GM18868 (cell line): ENCODE data around the gene GOLPH3.
"Not testable (repeated sequence)": the region's sequence is repeated elsewhere in the genome, so short reads cannot be mapped to it uniquely, and the experiment has no call there.

Experiments used
- ATAC-seq: cut with Tn5 transposase; IDR thresholded peaks from one replicate; pipeline ENCODE4 v1.9.1; 2021; ENCODE audit warnings: mild to moderate bottlenecking, moderate library complexity; ENCODE audit not compliant: unreplicated experiment

GOLPH3 gene

DNA sequence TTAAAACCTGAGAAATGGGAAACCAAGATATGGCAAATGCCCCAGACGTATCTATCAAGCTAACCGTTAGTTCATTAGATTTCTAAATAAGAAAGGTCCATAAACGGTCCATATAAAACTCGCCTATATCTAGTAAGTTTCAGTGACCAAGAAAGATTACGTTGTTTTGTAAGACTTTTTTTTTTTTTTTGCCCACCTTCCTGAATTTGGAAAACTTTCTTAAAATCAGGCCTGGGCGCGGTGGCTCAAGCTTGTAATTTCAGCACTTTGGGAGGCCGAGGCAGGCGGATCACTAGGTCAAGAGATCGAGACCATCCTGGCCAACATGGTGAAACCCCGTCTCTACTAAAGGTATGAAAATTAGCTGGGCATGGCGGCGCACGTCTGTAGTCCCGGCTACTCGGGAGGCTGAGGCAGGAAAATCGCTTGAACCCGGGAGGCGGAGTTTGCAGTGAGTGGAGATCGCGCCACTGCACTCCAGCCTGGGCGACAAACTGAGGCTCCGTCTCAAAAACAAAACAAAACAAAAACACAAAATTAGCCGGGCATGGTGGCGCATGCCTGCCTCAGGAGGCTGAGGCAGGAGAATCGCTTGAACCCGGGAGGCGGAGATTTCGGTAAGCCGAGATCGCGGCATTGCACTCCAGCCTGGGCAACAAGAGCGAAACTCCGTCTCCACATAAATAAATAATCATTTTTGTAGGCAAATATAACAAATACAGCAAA lies 1.8 kb downstream of the GOLPH3 start:
- ATAC-seq: not testable (repeated sequence)

DNA sequence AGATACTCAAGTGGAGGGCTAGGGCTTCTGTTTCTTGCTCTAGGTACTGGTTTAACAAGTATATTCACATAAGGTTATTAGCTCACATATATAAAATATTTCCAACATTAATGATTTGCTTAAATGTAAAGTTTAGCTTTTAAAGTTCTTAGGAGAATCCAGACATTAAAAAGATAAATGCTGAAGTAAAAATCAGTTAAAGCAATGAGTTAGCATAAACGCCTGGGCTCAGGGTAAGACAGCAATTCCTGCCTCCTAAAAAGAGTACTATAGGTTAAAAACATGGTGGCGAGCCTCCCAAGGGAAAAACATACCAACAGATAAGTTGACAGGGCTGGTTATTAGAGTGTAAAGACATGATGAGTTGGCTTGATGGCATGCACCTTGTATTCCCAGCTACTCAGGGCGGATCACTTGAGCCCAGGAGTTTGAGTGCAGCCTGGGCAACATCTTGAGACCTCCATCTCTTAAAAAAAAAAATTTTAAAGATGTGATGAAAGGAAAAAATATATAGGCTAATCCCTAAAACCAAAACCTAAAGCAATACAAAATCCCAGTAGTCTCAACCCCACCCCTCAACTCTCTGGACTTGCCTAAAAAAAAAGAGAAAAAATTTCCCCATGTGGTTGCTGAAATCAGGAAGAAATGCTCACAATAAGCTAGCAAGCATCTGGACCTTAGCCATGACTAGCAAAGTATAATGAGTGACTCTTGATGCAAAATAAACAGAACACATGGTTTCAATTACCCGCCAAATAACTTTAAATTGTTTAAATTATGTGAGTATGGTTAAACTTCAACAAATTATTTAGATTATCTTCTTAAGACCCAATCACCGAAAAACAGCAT lies 3.6 kb downstream of the GOLPH3 start:
- ATAC-seq: no peak

DNA sequence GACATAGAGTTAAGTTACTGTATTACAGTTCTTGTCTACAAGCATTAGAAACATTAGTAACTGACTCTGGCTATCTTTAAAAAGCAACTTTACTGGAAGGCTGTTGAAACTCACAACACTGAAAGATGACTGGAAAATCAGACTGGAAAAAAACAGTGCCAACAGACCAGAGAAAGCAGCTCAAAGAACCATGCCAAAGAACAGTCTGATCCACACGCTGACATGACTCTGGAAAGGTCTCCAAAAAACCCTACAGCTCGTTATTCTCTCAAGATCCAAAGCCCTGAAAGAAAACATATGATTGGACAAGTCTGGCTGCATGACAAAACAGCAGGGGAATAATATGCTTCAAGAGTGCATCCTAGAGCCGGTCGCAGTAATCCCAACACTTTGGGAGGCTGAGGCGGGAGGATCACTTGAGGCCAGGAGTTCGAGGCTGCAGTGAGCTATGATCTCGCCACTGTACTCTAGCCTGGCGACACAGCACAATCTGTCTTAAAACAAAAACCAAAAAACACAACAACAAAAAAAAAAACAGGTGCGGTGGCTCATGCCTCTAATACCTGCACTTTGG lies 5.6 kb downstream of the GOLPH3 start:
- ATAC-seq: no peak

DNA sequence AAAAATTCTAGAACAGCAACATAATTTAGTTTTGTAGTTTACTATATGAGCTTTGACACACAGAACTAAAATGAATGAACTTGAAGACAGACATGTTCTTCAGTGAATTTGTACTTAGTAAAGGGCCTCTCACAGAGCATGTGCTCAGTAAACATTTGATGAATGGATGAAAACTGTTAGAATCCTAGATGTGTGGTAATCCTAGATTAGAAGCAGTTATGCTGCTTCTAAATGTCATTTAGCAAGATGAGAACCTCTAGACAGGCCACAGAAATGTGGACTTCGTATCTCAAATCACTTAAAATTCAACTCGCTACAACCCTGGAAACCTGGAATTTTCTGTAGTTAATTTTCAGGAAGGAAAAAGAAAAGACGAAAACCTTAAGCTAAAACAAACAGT lies 8.5 kb downstream of the GOLPH3 start:
- ATAC-seq: no peak

DNA sequence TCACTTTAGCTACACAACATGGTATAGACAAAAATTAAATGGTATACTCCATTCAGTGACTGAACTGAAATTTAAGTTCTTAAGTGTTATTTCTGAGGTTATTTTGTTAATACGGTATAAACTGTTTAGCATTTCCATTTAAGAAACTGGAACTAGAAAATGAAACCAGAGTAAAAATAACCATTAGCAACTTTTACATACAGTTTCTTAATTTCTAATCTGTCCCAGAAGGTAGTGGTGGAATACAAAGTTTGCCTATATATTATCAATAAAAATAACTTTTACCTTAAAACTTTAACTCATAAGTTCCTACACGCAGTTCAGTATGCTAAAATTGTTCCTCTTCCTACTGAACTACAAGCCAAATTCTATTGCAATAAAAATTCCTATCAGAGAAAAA lies 10.3 kb downstream of the GOLPH3 start:
- peak; percentile 49 for ATAC-seq

DNA sequence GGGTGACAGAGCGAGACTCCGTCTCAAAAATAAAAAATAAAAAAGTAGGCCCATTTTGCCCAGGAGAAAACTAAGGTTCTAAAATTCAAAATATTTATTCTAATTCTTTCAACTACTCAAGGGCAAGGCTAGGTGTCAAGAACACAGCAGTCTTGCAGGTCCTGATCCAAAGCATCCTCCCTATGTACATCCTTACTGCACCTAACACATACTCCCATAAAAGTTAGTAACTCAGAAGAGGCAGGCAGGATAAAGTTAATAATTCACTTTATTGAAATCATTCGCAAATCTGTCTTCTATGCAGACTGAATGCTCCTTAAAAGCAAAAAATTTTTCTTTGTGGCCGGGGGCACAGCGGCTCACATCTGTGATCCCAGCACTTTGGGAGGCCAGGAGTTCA lies 11.1 kb downstream of the GOLPH3 start:
- ATAC-seq: no peak

DNA sequence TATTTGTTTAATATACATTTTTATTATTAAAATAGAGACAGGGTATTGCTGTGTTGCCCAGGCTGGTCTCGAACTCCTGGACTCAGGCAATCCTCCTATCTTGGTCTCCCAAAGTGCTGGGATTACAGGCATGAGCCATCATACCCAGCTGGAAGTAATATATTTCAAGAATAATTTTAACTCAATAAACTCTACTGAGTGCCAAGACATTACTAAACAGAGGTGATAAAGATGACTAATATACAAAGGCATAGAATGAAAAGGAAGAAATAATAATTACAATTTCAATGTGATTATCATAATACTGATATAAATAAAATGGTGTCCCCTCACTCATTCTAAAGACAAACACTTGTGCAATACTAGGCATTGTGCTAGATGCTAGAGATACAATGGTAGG lies 13.9 kb downstream of the GOLPH3 start:
- no peak for ATAC-seq

DNA sequence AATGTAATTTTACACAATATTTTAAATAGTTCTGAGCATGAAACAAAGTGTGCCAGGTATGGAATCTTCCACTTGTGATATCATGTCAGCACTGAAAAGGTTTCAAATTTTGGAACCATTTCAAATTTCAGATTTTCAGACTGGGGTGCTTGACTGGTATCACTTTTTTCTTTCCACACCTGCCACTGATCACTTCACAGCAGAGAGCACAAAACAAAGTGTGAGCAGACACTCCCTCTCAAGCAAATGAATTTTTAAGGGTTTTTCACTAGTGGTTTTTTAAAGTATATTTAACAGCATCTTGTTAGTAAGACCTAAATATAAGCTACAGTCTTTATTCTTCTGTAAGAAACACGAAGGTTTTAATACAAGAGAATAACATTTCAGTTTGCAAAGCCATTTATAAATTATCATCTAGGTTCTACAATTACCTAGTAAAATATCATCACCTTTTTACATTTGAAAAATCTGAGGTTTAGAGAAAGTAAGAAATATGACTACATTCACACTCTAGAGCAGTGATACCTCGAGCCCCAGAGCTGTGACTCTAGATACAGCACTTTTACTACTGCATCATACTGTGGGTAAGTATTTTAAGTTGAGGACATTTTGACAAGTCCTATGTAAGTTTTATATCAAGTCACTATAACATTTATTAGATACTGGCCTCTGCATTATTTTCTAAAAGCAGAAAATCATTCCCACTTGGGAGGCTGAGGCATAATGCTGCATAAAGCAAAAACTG lies 14.6 kb downstream of the GOLPH3 start:
- ATAC-seq: no peak

DNA sequence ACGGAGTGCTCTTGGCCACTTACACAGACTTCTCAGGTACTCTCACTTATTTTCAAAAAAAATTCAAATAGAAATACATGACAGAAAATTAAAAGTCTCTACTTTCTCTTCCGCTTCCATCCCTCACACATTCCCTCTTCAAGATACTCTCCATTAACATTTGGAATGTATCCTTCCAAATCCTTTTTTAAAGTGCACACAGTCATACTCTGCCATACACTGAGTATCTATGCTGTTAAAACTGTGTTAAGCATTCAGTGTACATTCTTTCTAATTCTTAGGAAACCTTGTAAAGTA lies 15.5 kb downstream of the GOLPH3 start:
- no peak for ATAC-seq

DNA sequence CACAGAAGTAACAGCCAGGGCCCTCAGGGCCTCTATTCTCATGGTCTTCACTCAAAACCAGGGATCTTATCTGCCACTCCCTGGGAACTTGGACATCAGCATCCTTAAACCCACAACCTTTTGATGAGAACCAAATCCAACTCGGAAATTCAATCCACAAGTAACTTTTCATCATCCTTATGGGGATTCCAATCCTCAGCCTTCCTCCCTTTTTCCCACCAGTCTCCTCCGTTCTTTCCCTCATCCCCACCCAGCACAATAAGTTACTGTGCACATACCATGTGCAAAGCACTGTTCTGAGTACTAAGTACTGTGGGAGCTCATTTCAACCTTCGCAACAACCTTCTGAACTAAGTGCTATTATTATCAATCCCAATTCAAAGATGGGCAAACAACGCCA lies 17.0 kb downstream of the GOLPH3 start:
- no peak for ATAC-seq

DNA sequence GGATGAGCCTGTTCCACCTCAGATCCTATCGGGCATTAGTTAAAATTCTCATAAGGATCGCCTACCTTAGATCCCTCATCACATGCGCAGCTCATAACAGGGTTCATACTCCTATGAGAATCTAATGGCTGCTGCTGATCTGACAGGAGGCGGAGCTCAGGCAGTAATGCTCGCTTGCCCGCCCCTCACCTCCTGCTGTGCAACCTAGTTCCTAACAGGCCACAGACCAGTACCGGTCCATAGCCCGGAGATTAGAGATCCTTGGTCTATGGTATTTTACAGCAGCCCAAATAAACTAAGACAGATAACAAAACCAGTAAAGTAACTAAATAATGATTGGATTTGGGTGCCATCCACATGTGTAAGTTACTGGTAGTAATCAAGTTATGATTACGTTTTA lies 17.5 kb downstream of the GOLPH3 start:
- ATAC-seq: no peak

DNA sequence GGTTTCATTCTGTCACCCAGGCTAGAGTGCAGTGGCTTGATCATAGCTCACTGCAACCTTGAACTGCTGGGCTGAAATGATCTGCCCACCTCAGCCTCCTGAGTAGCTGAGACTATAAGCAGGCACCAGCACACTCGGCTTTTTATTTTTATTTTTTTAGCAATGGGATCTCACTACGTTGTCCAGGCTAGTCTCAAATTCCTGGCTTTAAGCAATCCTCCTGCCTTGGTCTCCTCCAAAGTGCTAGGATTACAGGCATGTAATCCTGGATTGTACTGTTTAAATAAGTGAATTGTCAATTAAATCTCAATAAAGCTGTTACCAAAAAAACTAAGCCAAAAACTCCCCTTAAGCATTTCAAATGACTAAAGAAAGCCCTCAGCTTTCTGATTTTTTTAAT lies 18.9 kb downstream of the GOLPH3 start:
- ATAC-seq: no peak

DNA sequence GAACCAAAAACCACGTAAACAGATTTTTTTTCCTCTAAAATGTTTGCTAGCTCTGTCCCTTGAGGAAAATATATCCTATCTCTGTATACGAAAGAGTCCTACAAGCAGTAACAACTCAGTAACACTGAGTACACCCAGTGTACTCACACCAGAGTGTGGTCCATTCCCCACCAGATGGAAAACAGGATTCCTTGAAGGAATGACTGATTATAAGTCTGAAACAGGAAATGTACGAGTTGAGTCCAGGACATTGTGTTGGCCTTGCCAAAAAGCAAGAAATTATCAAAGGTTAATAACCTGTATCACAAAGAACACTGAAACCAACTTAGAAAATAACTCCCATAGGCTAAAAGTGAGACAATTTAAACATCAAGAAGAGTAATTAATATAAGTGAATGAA lies 20.4 kb downstream of the GOLPH3 start:
- no peak for ATAC-seq

DNA sequence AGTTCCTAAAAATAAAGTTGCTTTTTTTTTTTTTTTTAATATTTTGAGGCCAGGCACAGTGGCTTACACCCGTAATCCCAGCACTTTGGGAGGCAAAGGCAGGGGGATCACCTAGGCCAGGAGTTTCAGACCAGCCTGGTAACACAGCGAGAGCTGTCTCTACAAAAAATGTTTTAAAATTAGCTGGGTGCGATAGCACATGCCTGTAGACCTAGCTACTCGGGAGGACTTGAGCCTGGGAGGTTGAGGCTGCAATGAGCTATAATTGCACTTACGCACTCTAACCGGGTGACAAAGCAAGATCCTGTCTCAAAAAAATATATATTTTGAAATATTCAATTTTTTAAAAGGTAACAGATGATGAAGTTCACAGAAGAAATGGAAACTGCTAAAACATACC lies 22.9 kb downstream of the GOLPH3 start:
- no peak for ATAC-seq

DNA sequence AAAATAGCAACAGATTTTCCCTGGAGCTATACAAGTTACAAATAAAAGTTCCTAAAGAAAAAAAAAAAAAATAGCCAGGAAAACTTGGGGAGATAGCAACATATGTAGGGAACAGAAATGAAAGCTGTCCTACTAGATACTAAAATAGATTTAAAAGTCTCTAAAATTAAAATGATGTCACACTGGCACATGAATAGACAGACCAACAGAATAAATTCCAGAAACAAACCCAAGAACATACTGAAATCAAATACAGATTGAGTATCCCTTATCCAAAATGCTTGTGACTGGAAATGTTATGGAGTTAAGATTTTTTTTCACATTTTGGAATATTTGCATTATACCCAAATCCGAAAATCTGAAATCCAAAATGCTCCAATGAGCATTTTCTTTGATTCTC lies 23.8 kb downstream of the GOLPH3 start:
- no peak for ATAC-seq

DNA sequence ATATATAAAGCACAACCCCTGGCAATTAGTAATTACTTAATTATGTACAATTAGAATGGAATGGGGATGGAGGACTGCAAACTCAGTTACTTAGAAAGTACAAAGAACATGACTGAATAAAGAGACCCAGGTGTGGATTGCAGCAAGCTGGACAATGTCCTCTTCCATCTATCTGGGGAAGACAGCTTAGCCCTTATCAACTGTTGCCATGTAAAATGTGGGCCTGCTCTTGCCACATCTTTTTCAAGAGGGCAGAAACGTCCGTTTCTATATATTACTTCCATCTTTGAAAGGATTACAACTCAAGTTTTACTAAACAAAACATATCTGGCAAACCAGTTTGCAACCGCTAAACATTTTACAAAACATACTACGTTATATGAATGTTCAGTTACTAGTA lies 26.2 kb downstream of the GOLPH3 start:
- ATAC-seq: no peak

DNA sequence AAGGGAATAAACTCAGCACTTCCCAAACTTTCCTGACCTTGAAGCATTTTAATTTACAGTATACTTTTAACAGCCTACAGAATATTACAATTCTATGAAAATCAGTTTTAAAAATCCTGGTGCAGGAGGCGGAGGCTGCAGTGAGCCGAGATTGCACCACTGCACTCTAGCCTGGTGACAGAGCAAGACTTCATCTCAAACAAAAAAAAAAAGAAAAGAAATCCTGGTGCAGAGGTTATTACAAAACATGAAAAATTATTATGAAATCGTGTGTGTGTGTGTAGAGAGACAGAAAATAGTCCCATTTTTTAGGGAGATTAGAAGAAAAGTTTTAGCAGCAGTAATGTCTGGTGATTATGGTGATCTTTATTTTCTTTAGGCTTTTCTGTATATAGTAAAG lies 26.9 kb downstream of the GOLPH3 start:
- ATAC-seq: no peak

DNA sequence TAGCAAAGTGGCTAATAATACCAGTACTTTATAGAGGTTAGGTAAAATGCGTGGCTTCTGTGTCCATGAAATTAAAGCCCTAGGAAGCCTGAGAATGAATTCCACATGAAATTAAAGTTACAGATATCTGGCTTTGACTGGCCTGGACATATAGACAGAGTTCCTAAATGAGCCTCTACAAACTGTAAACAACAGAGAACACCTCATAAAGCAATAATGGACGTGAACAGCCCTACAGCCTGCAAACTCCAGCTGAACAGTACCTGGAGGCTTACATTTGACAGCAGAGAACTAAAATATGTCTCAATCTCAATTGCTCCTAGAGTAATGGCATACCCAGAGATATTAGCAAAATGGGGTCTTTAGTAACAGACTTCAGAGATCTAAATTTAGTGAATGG lies 28.7 kb downstream of the GOLPH3 start:
- ATAC-seq: no peak

DNA sequence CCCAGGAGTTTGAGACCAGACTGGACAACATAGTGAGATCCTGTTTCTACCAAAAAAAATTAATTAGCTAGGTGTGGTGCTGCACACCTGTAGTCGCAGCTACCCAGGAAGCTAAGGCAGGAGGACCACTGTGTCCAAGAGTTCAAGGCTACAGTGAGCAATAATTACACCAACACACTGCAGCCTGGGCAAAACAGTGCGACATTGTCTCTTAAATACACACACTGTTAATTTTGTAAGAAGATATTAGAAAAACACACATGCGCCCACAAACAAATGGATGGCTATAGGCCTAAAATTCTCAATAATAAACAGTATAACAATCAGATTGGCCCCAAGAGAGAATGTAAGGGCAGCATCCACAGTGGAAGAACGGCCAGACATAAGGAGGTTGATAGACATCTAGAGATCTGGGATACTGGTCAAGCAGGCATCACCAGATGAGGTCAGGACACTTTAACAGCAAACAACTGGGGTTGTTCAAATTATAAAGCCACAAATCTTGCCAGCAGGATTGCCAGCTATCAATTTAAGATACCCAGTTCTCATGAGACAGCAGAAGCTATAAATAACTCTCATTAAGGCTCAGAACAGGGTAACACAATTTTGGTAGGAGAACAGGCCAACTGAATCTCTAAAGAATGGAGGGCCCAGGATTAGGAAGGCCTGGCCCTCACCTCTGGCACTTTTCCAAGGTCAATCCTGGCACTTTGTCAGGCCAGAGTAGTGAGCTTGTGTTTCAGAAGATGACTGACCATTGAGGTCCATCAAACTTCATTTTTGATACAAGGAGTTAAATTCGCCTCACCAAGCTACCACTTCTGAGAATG lies 29.5 kb downstream of the GOLPH3 start:
- no peak for ATAC-seq

DNA sequence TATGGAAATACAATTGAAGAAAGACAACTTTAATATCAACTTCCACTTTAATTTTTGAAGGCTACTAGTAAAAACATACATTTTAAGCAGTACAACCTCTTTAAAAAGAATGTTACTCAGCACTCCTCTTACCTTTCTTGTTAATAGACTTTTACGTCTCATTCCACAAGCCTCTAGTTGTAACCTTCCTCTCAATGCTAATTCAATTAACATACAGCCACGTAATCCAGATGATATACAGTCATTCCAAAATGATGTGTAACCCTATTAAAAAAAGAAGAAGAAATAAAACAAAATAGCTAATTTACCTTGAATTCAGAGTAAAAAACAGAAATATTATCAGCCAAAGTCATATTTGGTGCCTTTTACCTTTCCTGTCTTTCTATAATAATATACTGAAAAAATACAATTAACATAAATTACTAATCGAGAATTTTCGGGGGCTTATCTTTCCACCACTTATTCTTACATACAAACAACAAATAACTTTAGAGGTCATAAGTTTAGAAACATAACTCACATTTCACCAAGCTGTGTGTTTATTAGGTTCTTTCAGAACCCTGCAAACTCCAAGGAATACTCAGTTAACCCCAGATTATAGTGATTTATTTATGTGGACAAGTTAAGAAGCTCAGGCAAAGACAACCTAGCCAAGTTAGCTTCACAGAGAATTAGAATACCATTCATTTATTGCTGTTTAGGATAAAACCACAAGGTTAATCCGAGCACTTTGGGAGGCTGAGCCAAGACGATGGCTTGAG lies 30.3 kb downstream of the GOLPH3 start:
- ATAC-seq: no peak
